Endothelial cell of umbilical vein (primary cell): ENCODE measurements around the gene WIPI1. TPM values are rescaled to one million over a fixed set of nuclear protein-coding genes. Genes with fewer than 3 reads are reported as not detected.

Experiments used
- BruUV-seq: library from RNA; stranded (reverse); fragments of 400-500 nt; replicated peaks from 2 replicates; lab custom pipeline; 2021; lab: Mats Ljungman, UMichigan
- CTCF ChIA-PET: fragments of 300-600, 350-600 bp; sonication (Branson Sonifier 250); formaldehyde crosslinking; loops from one replicate; lab custom pipeline; 2021; ENCODE audit warnings: antibody characterized with exemption, inconsistent platforms; lab: Charles Lee
- POLR2A ChIA-PET: fragments of 300-600, 350-600 bp; sonication (Branson Sonifier 250); formaldehyde crosslinking; loops from one replicate; lab custom pipeline; 2021; ENCODE audit warnings: antibody characterized with exemption, inconsistent platforms; lab: Charles Lee
- DNase-seq: peaks from one replicate; pipeline ENCODE4 v3.0.0-alpha.2; 2011; ENCODE audit warnings: low read depth, low spot score
- FAIRE-seq: peaks from 2 replicates; lab custom pipeline; 2011; peaks lifted over from hg19 to GRCh38; lab: Jason Lieb, UNC
- H2AFZ ChIP-seq: 2 replicates; pipeline ENCODE4 v1.6.0; 2012; ENCODE audit warnings: low read depth, low read length, control low read depth, inconsistent platforms
- H3K27ac ChIP-seq: 2 replicates; pipeline ENCODE4 v1.5.1; 2011; ENCODE audit warnings: low read depth, mild to moderate bottlenecking, control low read depth, low read length, moderate library complexity; ENCODE audit not compliant: insufficient read depth
- H3K27me3 ChIP-seq, 2 experiments: 2 replicates each; pipeline versions ENCODE4 v1.6.0 to v1.6.1; 2011; ENCODE audit warnings: low read length in 2 of 2, mixed read lengths in 1 of 2; ENCODE audit not compliant: control insufficient read depth in 2 of 2, insufficient read depth in 2 of 2
- H3K36me3 ChIP-seq, 2 experiments: 2 replicates in 1 of 2; 3 replicates in 1 of 2; pipeline ENCODE4 v1.5.1; 2011; ENCODE audit warnings: low read length in 2 of 2, mild to moderate bottlenecking in 1 of 2, moderate library complexity in 1 of 2; ENCODE audit not compliant: control insufficient read depth in 2 of 2, insufficient read depth in 2 of 2; ENCODE audit errors: extremely low read depth in 1 of 2
- H3K4me1 ChIP-seq: 3 replicates; pipeline ENCODE4 v1.5.1; 2011; ENCODE audit warnings: mild to moderate bottlenecking, low read length; ENCODE audit not compliant: control insufficient read depth, insufficient read depth; ENCODE audit errors: extremely low read depth
- H3K4me2 ChIP-seq: 2 replicates; pipeline ENCODE4 v1.6.1; 2011; ENCODE audit warnings: low read length, control low read depth, mixed read lengths; ENCODE audit not compliant: insufficient read depth
- H3K4me3 ChIP-seq, 3 experiments: fragments of 200-600 bp in 1 of 3; sonication (generic), shearing (Covaris generic) in 1 of 3; replicated peaks in 1 of 3; 2 replicates each; pipeline ENCODE4 v1.5.1; 2011 to 2016; ENCODE audit warnings: control low read depth in 3 of 3, low read length in 3 of 3, mild to moderate bottlenecking in 2 of 3, inconsistent platforms in 1 of 3, low read depth in 1 of 3, moderate library complexity in 1 of 3; ENCODE audit not compliant: insufficient read depth in 1 of 3
- H3K79me2 ChIP-seq: 2 replicates; pipeline ENCODE4 v1.6.0; 2012; ENCODE audit warnings: low read length, inconsistent platforms; ENCODE audit not compliant: control insufficient read depth, insufficient read depth
- H3K9ac ChIP-seq: replicated peaks from 2 replicates; pipeline ENCODE3; 2011; ENCODE audit warnings: low read length, control low read depth; ENCODE audit not compliant: insufficient read depth; ENCODE audit errors: extremely low read depth
- H3K9me1 ChIP-seq: replicated peaks from 3 replicates; pipeline ENCODE4 v1.6.0; 2011; ENCODE audit warnings: mild to moderate bottlenecking, low read length; ENCODE audit not compliant: control insufficient read depth, insufficient read depth; ENCODE audit errors: extremely low read depth
- H3K9me3 ChIP-seq: replicated peaks from 2 replicates; pipeline ENCODE4 v1.5.1; 2012; ENCODE audit warnings: low read length, inconsistent platforms; ENCODE audit not compliant: control insufficient read depth, insufficient read depth
- H4K20me1 ChIP-seq: replicated peaks from 2 replicates; pipeline ENCODE3; 2011; ENCODE audit warnings: mild to moderate bottlenecking, low read length; ENCODE audit not compliant: control insufficient read depth, insufficient read depth; ENCODE audit errors: extremely low read depth
- CTCF ChIP-seq, 2 donors: IDR thresholded peaks; 1 replicate in 1 of 2; 2 replicates in 1 of 2; pipeline ENCODE4 v1.5.1; 2011; ENCODE audit warnings: low read length in 2 of 2, mild to moderate bottlenecking in 2 of 2, moderate library complexity in 2 of 2, control low read depth in 1 of 2, inconsistent platforms in 1 of 2, low read depth in 1 of 2; ENCODE audit not compliant: insufficient read depth in 1 of 2; ENCODE audit errors: extremely low read depth in 1 of 2
- EZH2 ChIP-seq: IDR thresholded peaks from 2 replicates; pipeline ENCODE4 v1.6.1; 2012; ENCODE audit warnings: borderline replicate concordance, low read depth, mild to moderate bottlenecking, moderate library complexity, low read length, inconsistent platforms; ENCODE audit not compliant: severe bottlenecking
- FOS ChIP-seq: IDR thresholded peaks from 2 replicates; pipeline ENCODE4 v1.6.1; 2011; ENCODE audit warnings: mild to moderate bottlenecking, low read length, moderate library complexity, borderline replicate concordance; ENCODE audit not compliant: insufficient read depth
- GATA2 ChIP-seq: IDR thresholded peaks from 2 replicates; pipeline ENCODE4 v1.7.0; 2011; ENCODE audit warnings: low read depth, mild to moderate bottlenecking, moderate library complexity, mixed read lengths, low read length; ENCODE audit not compliant: insufficient read length, insufficient read depth
- JUN ChIP-seq: IDR thresholded peaks from 2 replicates; pipeline ENCODE4 v1.6.1; 2011; ENCODE audit warnings: borderline replicate concordance, low read depth; ENCODE audit not compliant: insufficient read length, insufficient read depth
- MAX ChIP-seq: IDR thresholded peaks from 2 replicates; pipeline ENCODE4 v1.6.1; 2011; ENCODE audit not compliant: insufficient read depth, insufficient read length
- MYC ChIP-seq: IDR thresholded peaks from one replicate; pipeline ENCODE4 v1.6.1; 2011; ENCODE audit warnings: mild to moderate bottlenecking, low read depth, low read length
- POLR2A ChIP-seq: IDR thresholded peaks from 2 replicates; pipeline ENCODE4 v1.6.1; 2012; ENCODE audit warnings: low read depth, mild to moderate bottlenecking, control low read depth, low read length
- POLR2AphosphoS5 ChIP-seq: IDR thresholded peaks from 2 replicates; pipeline ENCODE4 v1.6.1; 2012; ENCODE audit warnings: low read depth, mild to moderate bottlenecking, control low read depth, low read length, moderate library complexity; ENCODE audit not compliant: insufficient read depth
- dilution Hi-C: fragments of 300-500 bp; cut with MboI; formaldehyde crosslinking; loops from one replicate; pipeline ENCODE4 v1.15.0; 2019; ENCODE audit warnings: low sequenced_read_pairs; ENCODE audit not compliant: extremely low pct_ligation_motif_present
- intact Hi-C: fragments of 100-400 bp; cut with micrococcal nuclease; formaldehyde crosslinking; loops from one replicate; pipeline ENCODE4 v1.10.0; 2022
- polyA plus RNA-seq, 4 experiments: library from polyadenylated mRNA; depleted of rRNA in 3 of 4; stranded (reverse) in 3 of 4; unstranded in 1 of 4; fragments of >200 nt; gene quantifications; 2 replicates each; pipeline versions ENCODE4 v1.2.1 to v1.2.3, GENCODE V29; 2011 to 2012; ENCODE audit warnings: missing spikeins in 1 of 4
- total RNA-seq: library from RNA; stranded (reverse); gene quantifications from 2 replicates; pipeline ENCODE4 v1.2.3, GENCODE V29; 2021

The WIPI1 gene
- total and polyA plus RNA-seq, 2 donors (not counting 3 experiments of a cell fraction or from before 2014, with no cell fraction given): 49.9 to 70.3 TPM

- Histone ChIP-seq H3K27me3 (no peaks in the 10 kb centered on the region), H3K9me3 (no peaks in the 10 kb centered on the region), H4K20me1 (no peaks in the 10 kb centered on the region), H3K9me1 (no peaks in the 10 kb centered on the region), H3K27ac (no peak overlapping the region), H3K4me3 (no peak overlapping the region), H3K9ac (no peak overlapping the region), H3K4me2 (no peak overlapping the region), H3K4me1 (peaks cover 11% of the 10 kb centered on the region), H2AFZ (no peak overlapping the region), H3K79me2 (no peaks in the 10 kb centered on the region), H3K36me3 (no peaks in the 10 kb centered on the region)
- CTCF ChIA-PET: interaction anchor here (1.0 to 4.7 kb wide), 4 partner anchors 24 to 141 kb away, joined by 3 to 41 read pairs (median 14); no protein-coding TSS in a partner anchor
- dilution Hi-C loops (no loop called here), intact Hi-C loops (no loop called here)
- BruUV-seq: no TSS peak
- POLR2A ChIA-PET: no interaction called here
- no peak for FAIRE-seq
- no peak for DNase-seq
- TF ChIP-seq FOS (no peak), MYC (no peak), POLR2A (no peak), CTCF (IDR thresholded peaks at IDR 0.05; ENCODE audit: extremely low read depth in 1 of 2, insufficient read depth in 1 of 2, low read depth in 1 of 2, low read length in 2 of 2) (no peak), JUN (no peak), GATA2 (no peak), EZH2 (no peak), POLR2AphosphoS5 (no peak), MAX (no peak)
Measured at GRCh38 chr17:68400404-68400735, 56.9 kb downstream of the WIPI1 start.
